ENCODE data around the gene IGFBPL1.

Gene IGFBPL1

GRCh38 chr9:38375572-38375963 lies 48.7 kb downstream of the IGFBPL1 start:
- no peak for DNase-seq

- DNase-seq = no peak
Measured at GRCh38 chr9:38374847-38375571, 49.2 kb downstream of the IGFBPL1 start.

DNA sequence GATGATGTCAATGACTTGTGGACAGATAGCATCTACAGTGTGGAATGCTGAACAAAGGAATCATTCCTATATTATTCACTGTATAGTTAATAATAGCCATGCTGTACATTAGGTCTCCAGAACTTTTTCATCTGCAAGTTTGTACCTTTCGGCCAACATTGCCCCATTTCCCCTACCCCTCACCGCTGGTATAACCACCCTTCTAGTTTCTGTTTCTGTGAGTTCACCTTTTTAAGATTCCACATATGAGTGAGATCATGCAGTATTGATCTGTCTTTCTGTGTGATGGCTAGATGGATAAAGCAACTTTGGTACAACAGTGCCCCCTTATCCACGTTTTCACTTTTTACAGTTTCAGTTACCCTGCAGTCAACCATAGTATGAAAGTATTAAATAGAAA lies 50.6 kb downstream of the IGFBPL1 start:
- DNase-seq = no peak

- no peak for DNase-seq
Measured at GRCh38 chr9:38372762-38373619, 51.3 kb downstream of the IGFBPL1 start.

- peak; percentile 11 for DNase-seq
Measured at GRCh38 chr9:38371495-38371894, 52.8 kb downstream of the IGFBPL1 start.

DNA sequence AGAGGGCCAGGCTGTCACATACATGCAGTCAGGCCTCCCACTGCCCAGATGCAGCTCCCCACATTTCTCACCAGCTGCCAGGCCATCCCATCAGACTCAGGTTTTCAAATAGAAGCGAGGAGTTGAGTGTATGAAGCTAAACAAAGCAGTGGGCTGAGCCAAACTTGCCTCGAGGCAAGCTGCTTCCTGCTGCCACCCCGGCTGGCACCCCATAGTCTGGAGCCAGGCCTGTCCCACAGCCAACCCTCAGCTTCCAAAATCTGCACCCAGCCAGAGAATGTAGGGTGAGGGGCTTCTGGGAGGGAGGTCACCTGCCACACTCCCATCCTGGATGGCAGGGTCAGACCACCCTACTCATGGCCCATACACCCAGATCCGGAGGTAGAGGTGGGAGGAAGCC lies 54.1 kb downstream of the IGFBPL1 start:
- DNase-seq = no peak

DNA sequence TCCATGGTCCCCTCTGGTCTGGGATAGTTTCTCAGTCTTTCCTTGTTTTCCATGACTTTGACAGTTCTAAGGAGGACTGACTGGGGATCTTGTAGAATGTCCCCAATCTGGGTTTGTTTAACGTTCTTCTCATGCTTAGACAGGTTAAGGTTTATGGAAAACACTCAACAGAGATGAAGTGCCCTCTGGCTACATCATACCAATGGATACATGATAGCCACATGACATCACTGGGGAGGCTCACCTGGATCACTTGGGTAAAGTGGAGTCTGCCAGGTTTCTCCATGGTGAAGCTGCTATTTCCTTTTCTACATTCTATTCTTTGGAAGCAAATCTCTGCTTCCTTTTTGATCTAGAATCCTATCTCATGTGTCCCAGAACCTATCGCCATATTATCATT lies 55.5 kb downstream of the IGFBPL1 start:
- DNase-seq = no peak

GRCh38 chr9:38367898-38368297 lies 56.4 kb downstream of the IGFBPL1 start:
- no peak for DNase-seq

GRCh38 chr9:38363589-38363925 lies 60.7 kb downstream of the IGFBPL1 start:
- DNase-seq = no peak

DNA sequence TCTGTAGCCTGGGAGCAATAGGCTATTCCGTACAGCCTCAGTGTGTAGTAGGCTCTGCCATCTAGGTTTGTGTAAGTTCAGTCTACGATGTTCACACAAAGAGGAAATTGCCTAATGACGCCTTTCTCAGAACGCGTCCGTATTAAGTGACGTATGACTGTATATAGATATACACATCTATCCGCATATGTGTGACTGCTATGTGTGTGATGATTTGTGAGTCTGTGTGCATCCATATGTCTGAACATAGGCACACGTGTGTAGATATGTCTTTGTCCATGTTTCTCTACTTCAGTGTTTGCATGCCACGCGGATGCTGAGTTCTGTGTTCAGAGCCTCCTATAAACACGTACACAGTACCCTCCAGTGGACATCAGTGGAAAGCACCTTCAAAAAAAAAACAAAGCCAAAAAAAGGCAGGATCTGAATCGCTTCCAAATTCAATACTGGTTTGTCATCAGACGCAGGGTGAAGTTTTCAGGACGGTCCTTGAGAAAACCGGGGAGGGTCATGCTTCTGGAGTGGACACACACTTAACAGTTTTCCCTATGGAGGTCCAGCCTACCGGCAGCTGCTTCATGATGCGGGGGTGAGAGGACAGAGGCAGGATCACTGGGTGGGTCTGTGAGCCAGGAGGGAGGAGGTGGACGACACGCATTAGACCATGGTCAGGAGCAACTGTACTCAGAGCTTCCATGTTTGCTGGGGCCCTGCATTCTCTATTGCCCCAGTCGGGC lies 61.2 kb downstream of the IGFBPL1 start:
- peak; percentile 25 for DNase-seq

DNA sequence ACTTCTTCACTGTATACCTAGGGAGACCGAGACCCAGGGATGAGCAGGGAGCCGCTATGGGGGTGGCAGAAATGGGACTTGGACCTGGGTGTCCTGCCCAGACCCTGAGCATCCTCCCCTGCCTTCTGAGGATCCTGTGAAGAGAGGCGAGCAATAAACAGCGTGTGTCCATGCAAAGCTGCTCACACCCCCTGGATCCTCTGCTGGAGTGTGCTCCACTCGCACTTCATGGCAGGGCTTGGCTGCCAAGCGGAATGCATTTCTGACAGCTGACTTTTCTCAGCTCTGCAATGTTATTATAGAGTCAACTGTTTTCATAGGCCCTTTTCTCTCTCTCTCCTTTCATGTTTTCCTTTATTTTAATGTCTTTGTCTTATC lies 62.8 kb downstream of the IGFBPL1 start:
- DNase-seq = no peak

- DNase-seq = no peak
Measured at GRCh38 chr9:38360839-38361472, 63.3 kb downstream of the IGFBPL1 start.

DNA sequence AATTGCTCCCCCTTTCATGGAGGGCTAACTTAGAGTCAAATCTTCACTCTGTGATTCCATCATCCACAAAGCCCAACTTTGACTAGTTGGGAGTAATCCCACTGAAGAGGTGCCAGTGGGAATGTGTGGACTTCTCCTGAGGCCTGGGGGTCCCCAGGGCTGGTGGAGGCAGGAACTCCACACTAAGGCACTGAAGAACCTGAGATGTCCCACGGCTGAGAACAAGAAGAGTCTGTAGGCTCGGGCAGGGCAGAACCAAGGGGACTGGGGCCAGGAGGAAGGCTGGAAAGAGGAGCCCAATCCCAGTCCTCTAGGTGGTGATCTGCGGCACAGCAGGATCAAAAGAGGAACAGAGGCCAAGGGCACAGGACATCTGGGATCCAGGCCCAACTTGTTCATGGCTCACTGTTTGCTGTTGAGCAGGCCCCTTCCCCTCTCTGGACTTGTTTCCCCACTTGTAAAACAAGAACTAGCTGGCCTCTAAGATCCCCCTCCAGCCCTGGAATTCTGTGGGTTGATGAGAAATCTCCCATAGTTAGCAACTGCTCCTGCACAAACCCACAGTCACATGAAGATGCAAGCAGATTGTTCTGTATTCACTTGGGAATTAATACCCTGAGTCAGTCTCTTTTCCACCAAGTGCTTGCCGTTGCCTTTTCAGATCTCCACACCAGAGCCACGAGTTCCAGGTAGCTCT lies 64.4 kb downstream of the IGFBPL1 start:
- DNase-seq = no peak

- DNase-seq = no peak
Measured at GRCh38 chr9:38359297-38359653, 65.0 kb downstream of the IGFBPL1 start.

- DNase-seq = no peak
Measured at GRCh38 chr9:38358390-38359296, 65.6 kb downstream of the IGFBPL1 start.

GRCh38 chr9:38357350-38358114 lies 66.7 kb downstream of the IGFBPL1 start:
- no peak for DNase-seq

DNA sequence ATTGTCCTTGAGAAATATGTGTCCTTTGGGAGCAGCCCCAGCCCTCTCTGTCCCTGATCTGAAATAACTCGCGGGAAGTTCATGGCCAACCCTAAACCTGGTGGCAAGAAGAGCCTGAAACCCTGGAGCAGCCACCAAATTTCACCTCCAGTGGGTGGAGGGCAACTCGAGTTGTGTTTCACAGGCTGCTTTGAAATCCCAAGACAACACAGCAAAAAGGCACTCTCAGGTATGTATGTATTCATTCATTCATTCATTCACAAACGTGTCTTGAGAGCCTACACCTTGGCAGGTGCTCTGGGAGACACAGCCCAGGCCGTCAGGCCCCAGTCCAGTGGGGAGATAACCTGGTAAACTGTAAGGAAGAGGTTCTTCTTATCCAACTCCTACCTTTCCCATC lies 67.4 kb downstream of the IGFBPL1 start:
- DNase-seq = no peak
